Transverse colon (tissue), 4 donors: ENCODE measurements around the gene LIPN. TPM values are rescaled to one million over a fixed set of nuclear protein-coding genes. Genes with fewer than 3 reads are reported as not detected.

Experiments
- DNase-seq: peaks from one replicate; pipeline ENCODE4 v3.0.0-alpha.2; 2019
- H3K27ac ChIP-seq, 4 donors: fragments of 200-600 bp; sonication (generic); 2 replicates each; pipeline ENCODE4 v1.5.1; 2016 to 2018; ENCODE audit warnings: inconsistent platforms in 4 of 4
- H3K27me3 ChIP-seq: fragments of 200-600 bp; sonication (generic); 2 replicates; pipeline ENCODE4 v1.5.1; 2017; ENCODE audit warnings: inconsistent platforms
- H3K36me3 ChIP-seq, 4 donors: fragments of 200-600 bp; sonication (generic); 2 replicates each; pipeline ENCODE4 v1.5.1; 2017 to 2019; ENCODE audit warnings: inconsistent platforms in 4 of 4
- H3K4me1 ChIP-seq, 4 donors: fragments of 200-600 bp; sonication (generic); 2 replicates each; pipeline ENCODE4 v1.5.1; 2017 to 2020; ENCODE audit warnings: inconsistent platforms in 4 of 4
- H3K4me3 ChIP-seq, 4 donors: fragments of 200-600 bp; sonication (generic); 1 replicate in 1 of 4; 2 replicates in 3 of 4; pipeline versions ENCODE4 v1.5.1 to v1.6.1; 2017 to 2019; ENCODE audit warnings: inconsistent platforms in 4 of 4
- H3K9me3 ChIP-seq, 2 donors: fragments of 200-600 bp; sonication (generic); 2 replicates each; pipeline ENCODE4 v1.5.1; 2017 to 2019; ENCODE audit warnings: inconsistent platforms in 2 of 2
- CTCF ChIP-seq, 5 experiments: fragments of 200-600 bp in 3 of 5; fragments of 450-650 bp in 2 of 5; sonication (generic) in 3 of 5; IDR thresholded peaks; 1 replicate in 2 of 5; 2 replicates in 3 of 5; pipeline ENCODE4 v1.5.1; 2016 to 2017; ENCODE audit warnings: antibody characterized with exemption in 5 of 5, inconsistent platforms in 3 of 5, mild to moderate bottlenecking in 2 of 5, moderate library complexity in 1 of 5
- EP300 ChIP-seq: sonication (generic); formaldehyde crosslinking; IDR thresholded peaks from one replicate; pipeline ENCODE4 v1.6.1; 2017; ENCODE audit warnings: antibody characterized with exemption, low read depth
- POLR2A ChIP-seq: fragments of 450-650 bp; IDR thresholded peaks from one replicate; pipeline ENCODE4 v1.6.1; 2016; ENCODE audit warnings: antibody characterized with exemption, mild to moderate bottlenecking, moderate library complexity
- POLR2AphosphoS5 ChIP-seq, 3 donors: sonication (generic); formaldehyde crosslinking; IDR thresholded peaks; one replicate each; pipeline ENCODE4 v1.6.1; 2016; ENCODE audit warnings: antibody characterized with exemption in 3 of 3
- WGBS, 2 donors: methylation state at CpG; one replicate each; pipeline ENCODE4 v1.1.5; 2018; ENCODE audit warnings: low coverage in 1 of 2; 5-methylcytosine and 5-hydroxymethylcytosine counted together
- in situ Hi-C, 4 donors: fragments of 200-750 bp; cut with MboI; loops; one replicate each; pipeline versions ENCODE4 v1.15.0 to v1.15.1; 2017; ENCODE audit warnings: low sequenced_read_pairs in 3 of 4, low pct_ligation_motif_present in 1 of 4, low pct_unique_long_range_greater_than_20kb in 1 of 4
- intact Hi-C: fragments of 100-400 bp; cut with DNase I; formaldehyde crosslinking; loops from one replicate; pipeline ENCODE4 v1.15.1; 2023; ENCODE audit warnings: low total_unique reads
- total RNA-seq, 4 donors: library from RNA; depleted of rRNA; stranded (reverse); fragments of >200 nt; gene quantifications; one replicate each; pipeline ENCODE4 v1.1.0, GENCODE V29; 2016

Gene LIPN
- total RNA-seq, 4 donors from 2014 or later: 0.48 TPM; not detected in 3

GRCh38 chr10:88782222-88782621, 22.4 kb downstream of the LIPN start:
- Histone ChIP-seq H3K9me3 (no peaks in the 10 kb centered on the region), H3K4me1 (no peaks in the 10 kb centered on the region), H3K27ac (no peak overlapping the region), H3K4me3 (no peak overlapping the region), H3K36me3 (no peaks in the 10 kb centered on the region), H3K27me3 (no peaks in the 10 kb centered on the region)
- in situ Hi-C loops: no loop called here
- 64 to 81% methylated on average over 3 of the region's 3 CpGs for WGBS, 2 donors
- DNase-seq: no peak
- intact Hi-C loops: no loop called here
- TF ChIP-seq POLR2A (no peak), POLR2AphosphoS5 (IDR thresholded peaks at IDR 0.05) (no peak), EP300 (no peak), CTCF (IDR thresholded peaks at IDR 0.05) (no peak)

- DNase-seq: no peak
- Histone ChIP-seq H3K27ac (no peak overlapping the region), H3K9me3 (no peaks in the 10 kb centered on the region), H3K36me3 (no peaks in the 10 kb centered on the region), H3K4me1 (no peaks in the 10 kb centered on the region), H3K27me3 (no peaks in the 10 kb centered on the region), H3K4me3 (no peak overlapping the region)
- 58 to 65% methylated on average over 3 of the region's 3 CpGs for WGBS, 2 donors
- intact Hi-C loops: no loop called here
- in situ Hi-C loops: no loop called here
- TF ChIP-seq POLR2A: no peak
- no peak for TF ChIP-seq CTCF (IDR thresholded peaks at IDR 0.05)
- no peak for TF ChIP-seq EP300
- TF ChIP-seq POLR2AphosphoS5 (IDR thresholded peaks at IDR 0.05): no peak
Observed at GRCh38 chr10:88783724-88784123, 23.9 kb downstream of the LIPN start.

- 92 to 98% methylated on average over 6 to 10 of the region's 10 CpGs for WGBS, 2 donors
- intact Hi-C loops: no loop called here
Observed at GRCh38 chr10:88786032-88786770, 26.4 kb downstream of the LIPN start.

DNA sequence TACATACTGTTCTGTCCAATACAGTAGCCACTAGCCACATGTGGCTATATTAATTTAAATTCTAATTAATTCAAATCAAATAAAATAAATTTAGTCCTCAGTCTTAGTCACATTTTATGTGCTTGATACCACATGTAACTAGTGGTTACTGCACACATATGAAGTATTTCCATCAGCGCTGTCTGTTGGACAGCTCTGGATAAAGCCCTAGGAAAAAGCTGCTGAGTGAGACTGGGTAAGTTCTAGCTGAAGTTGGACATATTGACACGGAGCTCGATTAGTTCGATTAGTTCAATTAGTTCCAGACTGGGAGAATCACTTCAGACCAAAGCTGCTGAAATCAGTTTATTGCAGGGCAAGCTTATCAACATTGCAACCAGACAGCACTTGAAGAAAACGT, 27.6 kb downstream of the LIPN start:
- Histone ChIP-seq H3K9me3 (no peaks in the 10 kb centered on the region), H3K4me1 (no peaks in the 10 kb centered on the region), H3K4me3 (no peak overlapping the region), H3K36me3 (no peaks in the 10 kb centered on the region), H3K27me3 (no peaks in the 10 kb centered on the region), H3K27ac (no peak overlapping the region)
- WGBS, 2 donors: 82 to 93% methylated on average over 5 of the region's 5 CpGs
- DNase-seq: no peak
- in situ Hi-C loops: no loop called here
- no peak for TF ChIP-seq EP300
- no peak for TF ChIP-seq POLR2A
- TF ChIP-seq POLR2AphosphoS5 (IDR thresholded peaks at IDR 0.05): no peak
- TF ChIP-seq CTCF (IDR thresholded peaks at IDR 0.05): no peak
- intact Hi-C loops: no loop called here

More at GRCh38 chr10:88786032-88786770, 26.4 kb downstream of the LIPN start:
- in situ Hi-C loops: no loop called here
- no peaks in the 10 kb centered on the region for H3K9me3 ChIP-seq
- TF ChIP-seq EP300: no peak
- no peak for TF ChIP-seq POLR2AphosphoS5 (IDR thresholded peaks at IDR 0.05)
- TF ChIP-seq POLR2A: no peak
- no peak for TF ChIP-seq CTCF (IDR thresholded peaks at IDR 0.05)
- no peak for DNase-seq
- H3K36me3 ChIP-seq: no peaks in the 10 kb centered on the region
- no peaks in the 10 kb centered on the region for H3K4me1 ChIP-seq
- H3K27ac ChIP-seq: no peak overlapping the region
- H3K27me3 ChIP-seq: no peaks in the 10 kb centered on the region
- no peak overlapping the region for H3K4me3 ChIP-seq
